Upper lobe of left lung (tissue), 6 donors: Measurements from ENCODE around the gene NRBP1. TPM values are rescaled to one million over a fixed set of nuclear protein-coding genes. Genes with fewer than 3 reads are reported as not detected.
A peak's percentile ranks its signal among the peaks of the same experiment; 100 is the strongest.

Source experiments
- ATAC-seq, 2 donors: fragments of 200-7000 bp; cut with Tn5 transposase; one replicate each; pipeline ENCODE4 v1.9.1; 2022; ENCODE audit warnings: mild to moderate bottlenecking in 2 of 2, moderate library complexity in 2 of 2; ENCODE audit not compliant: low FRiP score in 2 of 2
- DNase-seq, 2 donors: peaks; one replicate each; pipeline ENCODE4 v3.0.0-alpha.2; 2019 to 2020
- H3K27ac ChIP-seq, 4 donors: fragments of 200-600 bp; sonication (generic); one replicate each; pipeline ENCODE4 v1.5.1; 2016 to 2019
- H3K27me3 ChIP-seq, 4 donors: fragments of 200-600 bp; sonication (generic); one replicate each; pipeline ENCODE4 v1.5.1; 2017 to 2019
- H3K36me3 ChIP-seq, 4 donors: fragments of 200-600 bp; sonication (generic); one replicate each; pipeline ENCODE4 v1.5.1; 2016 to 2019
- H3K4me1 ChIP-seq, 4 donors: fragments of 200-600 bp; sonication (generic); one replicate each; pipeline ENCODE4 v1.5.1; 2018 to 2019
- H3K4me3 ChIP-seq, 4 donors: fragments of 200-600 bp; sonication (generic); one replicate each; pipeline ENCODE4 v1.5.1; 2017 to 2019; ENCODE audit warnings: mild to moderate bottlenecking in 2 of 4, moderate library complexity in 1 of 4
- H3K9me3 ChIP-seq, 4 donors: fragments of 200-600 bp; sonication (generic); one replicate each; pipeline ENCODE4 v1.5.1; 2018 to 2019
- EP300 ChIP-seq, 4 donors: sonication (generic); formaldehyde crosslinking; IDR thresholded peaks; one replicate each; pipeline ENCODE4 v1.5.1; 2017; ENCODE audit warnings: antibody characterized with exemption in 4 of 4, control low read depth in 2 of 4
- POLR2A ChIP-seq, 4 donors: fragments of 450-650 bp; IDR thresholded peaks; one replicate each; pipeline ENCODE4 v1.5.1; 2016 to 2017; ENCODE audit warnings: antibody characterized with exemption in 4 of 4, mild to moderate bottlenecking in 2 of 4
- POLR2AphosphoS5 ChIP-seq, 2 donors: sonication (generic); formaldehyde crosslinking; IDR thresholded peaks; one replicate each; pipeline ENCODE4 v1.5.1; 2017; ENCODE audit warnings: antibody characterized with exemption in 2 of 2
- WGBS, 2 donors: methylation state at CpG; one replicate each; pipeline ENCODE4 v1.1.5; 2017 to 2018; 5-methylcytosine and 5-hydroxymethylcytosine counted together
- small RNA-seq, 4 donors: library from RNA; depleted of rRNA; stranded (forward); fragments of <200 nt; gene quantifications; one replicate each; pipeline ENCODE3, GENCODE V24; 2016
- total RNA-seq, 6 donors: library from RNA; depleted of rRNA in 4 of 6; stranded (reverse); fragments of >200 nt in 4 of 6; gene quantifications; one replicate each; pipeline versions ENCODE4 v1.1.0 to v1.2.1, GENCODE V29; 2016 to 2021
- TF ChIP-seq, protein P1 (sequence below), 6 experiments: fragments of 450-650 bp in 4 of 6; fragments of 200-600 bp in 2 of 6; sonication (generic) in 2 of 6; IDR thresholded peaks; one replicate each; pipeline ENCODE4 v1.5.1; 2016 to 2019; ENCODE audit warnings: antibody characterized with exemption in 6 of 6
- donor health status: DM: no; HTN: no; CAD: no; lungs with moderate emphysema.
- donor health status: DM: no; HTN: yes; CAD: no; lungs with severe emphysema.

Gene NRBP1
- total RNA-seq, 6 donors from 2014 or later: 46.5 to 81.5 (median 62.5) TPM

DNA sequence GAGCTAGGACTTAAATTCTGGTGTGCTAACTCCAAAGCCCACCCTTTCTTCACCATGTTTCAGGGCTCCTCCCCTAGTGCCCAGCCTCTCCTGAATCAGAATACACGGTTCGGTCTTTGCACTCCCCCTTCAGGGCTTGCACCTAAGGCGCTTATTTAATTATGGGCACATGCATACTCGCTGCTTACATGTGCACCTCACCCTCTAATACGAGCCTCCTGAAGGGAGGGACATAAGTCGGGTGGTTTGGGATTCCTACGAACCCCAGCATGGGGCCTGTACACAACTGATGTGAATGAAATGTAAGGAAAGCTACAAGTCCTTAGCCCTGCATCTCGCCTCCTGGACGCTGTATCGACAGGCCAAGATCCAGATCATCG, 60.7 kb downstream of the NRBP1 start:
- peak overlapping the region; percentile 43 to 73 (median 58) for H3K4me3 ChIP-seq
- WGBS, 2 donors: 4 to 13% methylated on average over 8 to 11 of the region's 11 CpGs
- H3K36me3 ChIP-seq: peaks cover 0 to 8% (median 2%) of the 10 kb centered on the region in 4 donors
- peaks cover 12 to 18% (median 13%) of the 10 kb centered on the region in 4 donors for H3K4me1 ChIP-seq
- no peaks in the 10 kb centered on the region for H3K9me3 ChIP-seq
- ATAC-seq (peak; percentile 7 to 29), DNase-seq (no peak)
- H3K27ac ChIP-seq: peak overlapping the region; percentile 32 to 80 (median 50)
- TF ChIP-seq POLR2A (IDR thresholded peaks at IDR 0.05) (no peak), EP300 (IDR thresholded peaks at IDR 0.05) (no peak), POLR2AphosphoS5 (IDR thresholded peaks at IDR 0.05) (no peak)
- TF ChIP-seq, protein P1, sequence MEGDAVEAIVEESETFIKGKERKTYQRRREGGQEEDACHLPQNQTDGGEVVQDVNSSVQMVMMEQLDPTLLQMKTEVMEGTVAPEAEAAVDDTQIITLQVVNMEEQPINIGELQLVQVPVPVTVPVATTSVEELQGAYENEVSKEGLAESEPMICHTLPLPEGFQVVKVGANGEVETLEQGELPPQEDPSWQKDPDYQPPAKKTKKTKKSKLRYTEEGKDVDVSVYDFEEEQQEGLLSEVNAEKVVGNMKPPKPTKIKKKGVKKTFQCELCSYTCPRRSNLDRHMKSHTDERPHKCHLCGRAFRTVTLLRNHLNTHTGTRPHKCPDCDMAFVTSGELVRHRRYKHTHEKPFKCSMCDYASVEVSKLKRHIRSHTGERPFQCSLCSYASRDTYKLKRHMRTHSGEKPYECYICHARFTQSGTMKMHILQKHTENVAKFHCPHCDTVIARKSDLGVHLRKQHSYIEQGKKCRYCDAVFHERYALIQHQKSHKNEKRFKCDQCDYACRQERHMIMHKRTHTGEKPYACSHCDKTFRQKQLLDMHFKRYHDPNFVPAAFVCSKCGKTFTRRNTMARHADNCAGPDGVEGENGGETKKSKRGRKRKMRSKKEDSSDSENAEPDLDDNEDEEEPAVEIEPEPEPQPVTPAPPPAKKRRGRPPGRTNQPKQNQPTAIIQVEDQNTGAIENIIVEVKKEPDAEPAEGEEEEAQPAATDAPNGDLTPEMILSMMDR (IDR thresholded peaks at IDR 0.05): no peak
- no peaks in the 10 kb centered on the region for H3K27me3 ChIP-seq

DNA sequence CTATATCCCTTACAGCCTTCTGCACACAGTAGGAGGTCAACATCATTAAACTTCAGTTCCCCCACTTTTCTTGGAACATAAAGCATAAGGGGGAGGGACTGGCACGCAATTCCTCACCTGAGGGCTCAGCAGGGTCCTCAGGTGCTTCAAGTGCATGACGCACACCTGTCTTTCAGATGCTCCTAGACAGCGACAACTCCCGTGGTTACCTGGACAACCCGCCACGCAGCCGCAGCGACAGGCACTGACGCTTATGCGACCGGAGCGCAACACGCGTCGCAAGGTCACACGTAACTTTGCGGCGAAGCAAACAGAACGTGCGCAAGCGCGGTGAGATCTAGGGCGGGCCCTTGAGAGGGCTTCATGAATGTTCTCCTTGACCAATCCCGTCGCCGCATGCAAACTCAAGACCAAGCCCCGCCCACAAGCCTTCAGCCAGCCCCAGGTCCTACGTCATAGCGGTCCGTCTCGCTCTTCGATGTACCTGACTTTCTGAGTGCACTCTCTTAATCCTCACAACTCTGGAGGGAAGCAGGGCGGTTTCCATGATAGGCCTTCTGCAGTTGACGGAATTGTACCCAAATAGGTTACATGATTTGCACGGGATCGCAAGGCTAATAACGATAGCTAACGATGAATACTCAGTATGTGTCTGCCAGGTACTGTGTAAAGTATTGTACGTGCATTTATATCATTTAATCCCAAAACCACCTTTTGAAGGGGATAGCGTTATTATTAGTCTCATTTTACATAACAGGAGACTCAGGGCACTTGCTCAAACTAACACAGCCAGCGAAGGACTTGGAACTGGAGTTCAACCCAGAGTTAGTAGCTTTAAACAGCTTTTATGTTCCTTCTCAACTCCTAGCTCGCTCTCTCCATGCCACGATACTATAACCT, 61.3 kb downstream of the NRBP1 start, which contains the start of gene IFT172:
Gene IFT172 (minus strand): TSS at position 246 of the 900 bp plus-strand sequence. CDS start 90 bp downstream, at position 156.
- peak; percentile 98 for ATAC-seq
- H3K9me3 ChIP-seq: no peaks in the 10 kb centered on the region
- 11 to 25% methylated on average over 16 to 41 of the region's 43 CpGs for WGBS, 2 donors
- H3K27me3 ChIP-seq: peaks cover 0 to 5% (median under 1%) of the 10 kb centered on the region in 4 donors
- peak within 1 kb of the TSS; percentile 43 to 73 (median 58) for H3K4me3 ChIP-seq
- peak within 1 kb of the TSS; percentile 63 to 80 (median 69) for H3K27ac ChIP-seq
- DNase-seq: peak; percentile 95 to 100
- peaks cover 13 to 22% (median 18%) of the 10 kb centered on the region in 4 donors for H3K4me1 ChIP-seq
- peaks cover 0 to 4% (median 0%) of the 10 kb centered on the region in 4 donors for H3K36me3 ChIP-seq
- TF ChIP-seq POLR2A (IDR thresholded peaks at IDR 0.05) (peak in 3 of 4 donors; percentile 46 to 73 (median 57)), EP300 (IDR thresholded peaks at IDR 0.05) (peak in 1 of 4 donors; percentile 32), POLR2AphosphoS5 (IDR thresholded peaks at IDR 0.05) (peak; percentile 50 to 87)
- TF ChIP-seq, protein P1 (IDR thresholded peaks at IDR 0.05): peak in 1 of 6 experiments; percentile 14

Small RNA genes within 50 kb of the gene (small RNA-seq; reads per million reads assigned to genes)
- 0 reads per million in 4 donors for gene RNU6-986P

Other genes with a start within 250 kb of the NRBP1 start
- gene ATRAID, start 216.6 kb upstream of the NRBP1 start, total RNA-seq: 100 to 1,000 TPM in 4 of 6 donors, 10 to 100 TPM in 2; 53.4 to 126 (median 112) TPM
- 10 to 100 TPM; 13.6 to 29.6 (median 21.0) TPM for gene SLC5A6, start 216.4 kb upstream of the NRBP1 start, total RNA-seq
- 10 to 100 TPM; 19.8 to 66.0 (median 33.5) TPM for gene CAD, start 211.3 kb upstream of the NRBP1 start, total RNA-seq
- gene SLC30A3, start 165.6 kb upstream of the NRBP1 start, total RNA-seq: 1 to 10 TPM in 4 of 6 donors, under 1 TPM in 2; 0.20 to 2.3 (median 1.2) TPM
- not detected for gene DNAJC5G, start 153.2 kb upstream of the NRBP1 start, total RNA-seq
- gene TRIM54, start 146.2 kb upstream of the NRBP1 start, total RNA-seq: under 1 TPM in 1 of 6 donors, not detected in 5; 0.49 TPM
- 10 to 100 TPM in 2 of 6 donors, 1 to 10 TPM in 4; 2.6 to 81.7 (median 4.6) TPM for gene UCN, start 120.2 kb upstream of the NRBP1 start, total RNA-seq
- 10 to 100 TPM; 51.2 to 99.3 (median 75.9) TPM for gene MPV17, start 105.5 kb upstream of the NRBP1 start, total RNA-seq
- gene GTF3C2, start 71.9 kb upstream of the NRBP1 start, total RNA-seq: 100 to 1,000 TPM in 1 of 6 donors, 10 to 100 TPM in 5; 43.9 to 104 (median 48.9) TPM
- 10 to 100 TPM; 24.8 to 48.2 (median 29.8) TPM for gene EIF2B4, start 58.3 kb upstream of the NRBP1 start, total RNA-seq
- 100 to 1,000 TPM in 3 of 6 donors, 10 to 100 TPM in 3; 69.1 to 142 (median 113) TPM for gene SNX17, start 58.0 kb upstream of the NRBP1 start, total RNA-seq
- 10 to 100 TPM in 5 of 6 donors, 1 to 10 TPM in 1; 9.3 to 31.4 (median 18.0) TPM for gene ZNF513, start 47.9 kb upstream of the NRBP1 start, total RNA-seq
- 10 to 100 TPM; 39.8 to 60.6 (median 55.3) TPM for gene PPM1G, start 19.0 kb upstream of the NRBP1 start, total RNA-seq
- 10 to 100 TPM; 13.8 to 39.7 (median 31.0) TPM for gene KRTCAP3, start 13.8 kb downstream of the NRBP1 start, total RNA-seq
- 10 to 100 TPM; 24.3 to 80.6 (median 29.8) TPM for gene IFT172, start 61.1 kb downstream of the NRBP1 start, total RNA-seq
- gene FNDC4, start 66.6 kb downstream of the NRBP1 start, total RNA-seq: 1 to 10 TPM in 5 of 6 donors, not detected in 1; 1.1 to 4.6 (median 2.6) TPM
- gene GCKR, start 68.2 kb downstream of the NRBP1 start, total RNA-seq: under 1 TPM in 2 of 6 donors, not detected in 4; 0.24 to 0.83 TPM
- gene ZNF512, start 154.4 kb downstream of the NRBP1 start, total RNA-seq: 10 to 100 TPM; 19.5 to 74.4 (median 26.4) TPM
- 1 to 10 TPM; 1.3 to 7.3 (median 3.6) TPM for gene CCDC121, start 200.4 kb downstream of the NRBP1 start, total RNA-seq
- 10 to 100 TPM in 5 of 6 donors, 1 to 10 TPM in 1; 9.3 to 31.2 (median 21.6) TPM for gene GPN1, start 200.4 kb downstream of the NRBP1 start, total RNA-seq
- gene SUPT7L, start 235.0 kb downstream of the NRBP1 start, total RNA-seq: 10 to 100 TPM; 22.2 to 70.2 (median 25.0) TPM
- 10 to 100 TPM; 15.8 to 44.0 (median 21.6) TPM for gene SLC4A1AP, start 235.3 kb downstream of the NRBP1 start, total RNA-seq